T-helper 1 cell (primary cell): ENCODE results near the gene TEX12.
A peak's percentile ranks its signal among the peaks of the same experiment; 100 is the strongest.

Experiments used
- DNase-seq, 5 donors: peaks; one replicate each; pipeline ENCODE4 v3.0.0-alpha.2; 2012 to 2020

Gene TEX12

DNA sequence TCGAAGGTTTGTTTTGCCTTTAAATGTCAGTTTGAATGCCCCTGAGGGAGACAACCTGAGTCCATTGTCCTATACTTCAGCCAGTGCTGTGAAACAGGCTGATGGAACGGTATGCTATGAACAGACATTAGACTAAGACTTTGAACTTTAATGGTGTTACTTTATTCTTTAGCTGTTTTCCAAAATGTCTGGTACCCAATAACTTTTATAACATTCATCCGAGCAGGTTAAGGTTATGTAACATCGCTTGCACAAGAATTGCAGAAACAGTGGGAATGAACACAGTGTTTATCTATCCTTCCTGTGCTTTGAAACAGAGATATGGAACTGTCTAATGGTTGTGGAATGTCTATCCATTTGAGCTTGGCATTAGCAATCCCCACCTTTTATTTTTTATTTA lies 46.6 kb downstream of the TEX12 start:
- no peak for DNase-seq

DNA sequence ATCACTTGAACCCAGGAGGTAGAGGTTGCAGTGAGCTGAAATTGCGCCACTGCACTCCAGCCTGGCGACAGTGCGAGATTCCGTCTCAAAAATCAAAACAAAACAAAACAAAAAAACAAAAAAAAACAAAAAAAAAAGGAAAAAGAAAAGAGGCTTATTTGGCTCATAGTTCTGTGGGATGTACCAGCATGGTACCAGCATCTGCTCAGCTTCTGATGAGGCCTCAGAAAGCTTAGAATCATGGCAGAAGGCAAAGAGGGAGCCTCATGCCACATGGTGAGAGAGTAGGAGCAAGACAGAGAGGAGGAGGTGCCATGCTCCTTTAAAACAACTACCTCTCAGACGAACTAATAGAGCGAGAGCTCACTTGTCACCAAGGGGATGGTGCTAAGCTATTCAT lies 48.4 kb downstream of the TEX12 start:
- DNase-seq = no peak

DNA sequence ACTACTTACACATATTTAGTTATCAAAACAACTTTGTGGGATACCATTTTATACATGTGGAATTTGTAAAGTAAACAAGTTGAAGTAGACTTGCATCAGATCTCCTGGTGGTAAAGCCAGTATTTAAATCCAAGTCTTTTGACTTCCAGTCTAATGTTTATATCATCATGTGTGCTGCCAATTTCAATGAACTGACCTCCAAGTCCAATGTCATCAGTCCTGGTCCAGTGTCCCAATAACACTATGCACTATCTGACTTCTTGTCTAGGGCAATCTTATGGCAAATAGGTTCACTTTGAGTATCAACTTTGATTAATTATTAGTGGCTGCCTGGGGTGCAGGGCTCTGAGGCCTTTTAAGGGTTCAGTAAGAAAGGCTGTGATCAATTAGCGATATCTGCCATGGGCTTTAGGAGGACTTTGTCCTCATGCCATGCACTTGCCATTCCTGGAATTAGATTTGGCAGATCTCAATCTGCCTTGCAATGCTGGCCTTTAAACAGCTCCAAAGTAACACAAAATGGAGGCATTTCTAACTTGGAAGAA lies 49.5 kb downstream of the TEX12 start:
- DNase-seq = no peak

DNA sequence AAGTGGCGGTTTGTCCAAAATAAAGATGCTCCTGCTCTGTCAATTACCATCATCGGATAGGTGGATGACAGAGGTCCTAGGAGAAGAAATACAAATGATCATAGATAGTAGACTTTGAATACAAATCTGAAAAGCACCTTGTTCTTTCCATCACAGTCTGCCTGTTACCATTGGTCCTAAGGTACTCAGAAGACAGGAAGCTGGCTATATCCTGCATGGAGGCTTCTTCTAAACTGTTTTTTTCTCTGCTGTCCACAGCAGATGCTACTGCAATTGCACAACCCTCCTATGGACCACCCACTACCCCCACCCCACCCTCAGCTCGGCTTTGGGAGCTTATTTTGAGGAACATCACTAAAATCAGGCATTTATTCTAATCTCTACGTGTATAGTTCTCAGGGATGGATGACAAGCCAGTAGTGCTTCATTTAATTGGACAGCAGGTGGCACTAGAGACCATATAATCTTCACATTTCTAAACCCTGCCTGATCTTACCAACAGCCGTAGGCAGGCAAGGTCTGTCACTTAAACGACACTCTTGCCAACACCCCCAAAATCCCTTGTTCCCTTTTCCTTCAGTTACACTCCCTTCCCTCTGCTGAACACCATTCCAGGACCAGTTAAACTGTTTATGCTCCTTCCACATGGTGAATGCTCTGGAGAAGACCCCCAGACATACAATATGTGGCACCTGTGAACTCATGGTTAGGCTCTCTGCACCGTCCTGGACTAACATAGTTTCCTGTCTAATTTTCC lies 52.5 kb downstream of the TEX12 start:
- DNase-seq = peak in 4 of 5 donors; percentile 16 to 78 (median 34)

DNA sequence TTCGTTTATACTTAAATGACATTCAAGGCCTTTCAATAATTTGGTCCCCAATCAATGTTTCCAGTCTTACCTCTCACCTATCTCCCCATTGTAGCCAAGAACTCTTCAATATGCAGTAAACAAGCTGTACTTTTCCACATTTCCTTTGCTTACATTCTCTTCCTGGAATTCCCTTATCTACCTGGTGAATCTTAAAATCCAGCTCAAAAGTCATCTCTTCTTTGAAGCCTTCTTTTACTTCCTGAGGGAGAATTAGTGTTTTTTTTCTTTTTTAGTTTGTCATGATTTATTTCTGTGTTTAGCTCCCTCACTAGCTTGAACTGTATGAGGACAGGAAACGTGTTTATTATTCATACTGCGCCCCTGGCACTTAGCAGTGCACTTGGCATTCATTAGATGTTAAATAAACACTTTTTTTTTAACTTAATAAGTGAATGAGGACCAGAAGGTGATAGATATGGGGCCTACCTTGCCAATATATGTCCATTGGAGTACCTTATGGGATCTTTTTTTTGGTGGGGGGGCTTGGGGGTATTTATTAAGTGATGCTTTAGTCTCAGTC lies 54.2 kb downstream of the TEX12 start:
- no peak for DNase-seq
